Central memory CD8-positive, alpha-beta T cell (primary cell): ENCODE results near the gene CHKB.
A peak's percentile ranks its signal among the peaks of the same experiment; 100 is the strongest.

Source experiments
- ATAC-seq: fragments of 150-1000 bp; cut with Tn5 transposase; replicated peaks from 2 replicates; pipeline ENCODE4 v1.10.0; 2022; ENCODE audit warnings: mild to moderate bottlenecking, moderate FRiP score, moderate number of reproducible peaks; ENCODE audit not compliant: poor library complexity, severe bottlenecking; ENCODE audit errors: extremely low read depth
- DNase-seq, 2 donors: peaks; one replicate each; pipeline ENCODE4 v3.0.0; 2021; ENCODE audit warnings: low spot score in 2 of 2
- H3K27ac Mint-ChIP-seq: one replicate; pipeline ENCODE4 v1.8.0; 2022; ENCODE audit warnings: low read depth, mild to moderate bottlenecking, moderate library complexity, mixed read lengths
- H3K27me3 Mint-ChIP-seq: one replicate; pipeline ENCODE4 v1.8.0; 2022; ENCODE audit warnings: mixed read lengths
- H3K36me3 Mint-ChIP-seq: one replicate; pipeline ENCODE4 v1.8.0; 2022; ENCODE audit warnings: mild to moderate bottlenecking, moderate library complexity, mixed read lengths; ENCODE audit not compliant: insufficient read depth
- H3K4me1 Mint-ChIP-seq: one replicate; pipeline ENCODE4 v1.8.0; 2022; ENCODE audit warnings: mixed read lengths
- H3K4me3 Mint-ChIP-seq: one replicate; pipeline ENCODE4 v1.8.0; 2022; ENCODE audit warnings: mild to moderate bottlenecking, moderate library complexity, mixed read lengths
- H3K9me3 Mint-ChIP-seq: one replicate; pipeline ENCODE4 v1.8.0; 2022; ENCODE audit warnings: mixed read lengths

CHKB gene

GRCh38 chr22:50581031-50581949, 1.4 kb downstream of the CHKB start:
- no peak for ATAC-seq
- Mint-ChIP-seq H3K4me1 (peaks cover 14% of the 10 kb centered on the region), H3K36me3 (peaks cover 12% of the 10 kb centered on the region), H3K27ac (no peak overlapping the region), H3K27me3 (no peaks in the 10 kb centered on the region), H3K9me3 (no peaks in the 10 kb centered on the region), H3K4me3 (peak overlapping the region; percentile 90)
- DNase-seq = no peak

- Mint-ChIP-seq H3K4me3 (no peak overlapping the region), H3K36me3 (peaks cover 12% of the 10 kb centered on the region), H3K27me3 (no peaks in the 10 kb centered on the region), H3K4me1 (peaks cover 14% of the 10 kb centered on the region), H3K27ac (no peak overlapping the region), H3K9me3 (no peaks in the 10 kb centered on the region)
- DNase-seq = no peak
- no peak for ATAC-seq
These were observed 2.9 kb downstream of the CHKB start for GRCh38 chr22:50579752-50580151.

- peaks cover 15% of the 10 kb centered on the region for H3K36me3 Mint-ChIP-seq
- ATAC-seq (no peak), DNase-seq (no peak)
- H3K27me3 Mint-ChIP-seq = no peaks in the 10 kb centered on the region
- no peak overlapping the region for H3K27ac Mint-ChIP-seq
- H3K4me3 Mint-ChIP-seq = no peak overlapping the region
- H3K9me3 Mint-ChIP-seq = no peaks in the 10 kb centered on the region
- peaks cover 14% of the 10 kb centered on the region for H3K4me1 Mint-ChIP-seq
These were observed 3.8 kb downstream of the CHKB start for GRCh38 chr22:50578776-50579310.

GRCh38 chr22:50577987-50578775, 4.5 kb downstream of the CHKB start, which contains the start of gene CPT1B:
Gene CPT1B, minus strand, starts transcription at chr22:50578427. Its CDS starts 512 bp downstream, at chr22:50577915.
- H3K4me3 Mint-ChIP-seq = no peak within 1 kb of the TSS
- no peak for ATAC-seq
- peaks cover 12% of the 10 kb centered on the region for H3K36me3 Mint-ChIP-seq
- H3K27me3 Mint-ChIP-seq = no peaks in the 10 kb centered on the region
- no peak for DNase-seq
- peaks cover 8% of the 10 kb centered on the region for H3K4me1 Mint-ChIP-seq
- H3K27ac Mint-ChIP-seq = no peak within 1 kb of the TSS
- no peaks in the 10 kb centered on the region for H3K9me3 Mint-ChIP-seq

GRCh38 chr22:50577697-50577986, 5.0 kb downstream of the CHKB start:
- Mint-ChIP-seq H3K4me1 (peaks cover 8% of the 10 kb centered on the region), H3K36me3 (peaks cover 10% of the 10 kb centered on the region), H3K27ac (no peak overlapping the region), H3K27me3 (no peaks in the 10 kb centered on the region), H3K4me3 (no peak overlapping the region), H3K9me3 (no peaks in the 10 kb centered on the region)
- no peak for DNase-seq
- ATAC-seq = no peak

- ATAC-seq (no peak), DNase-seq (no peak)
- Mint-ChIP-seq H3K27ac (no peak overlapping the region), H3K4me1 (peaks cover 8% of the 10 kb centered on the region), H3K4me3 (no peak overlapping the region), H3K27me3 (no peaks in the 10 kb centered on the region), H3K9me3 (no peaks in the 10 kb centered on the region), H3K36me3 (peaks cover 9% of the 10 kb centered on the region)
These were observed 5.6 kb downstream of the CHKB start for GRCh38 chr22:50576806-50577696.

GRCh38 chr22:50576070-50576469, 6.6 kb downstream of the CHKB start:
- no peak for ATAC-seq
- DNase-seq = no peak
- Mint-ChIP-seq H3K9me3 (no peaks in the 10 kb centered on the region), H3K4me1 (peaks cover 8% of the 10 kb centered on the region), H3K27me3 (no peaks in the 10 kb centered on the region), H3K4me3 (no peak overlapping the region), H3K36me3 (peaks cover 9% of the 10 kb centered on the region), H3K27ac (no peak overlapping the region)

GRCh38 chr22:50575426-50575941, 7.2 kb downstream of the CHKB start:
- no peak overlapping the region for H3K4me3 Mint-ChIP-seq

GRCh38 chr22:50574383-50574755, 8.3 kb downstream of the CHKB start:
- H3K27ac Mint-ChIP-seq = no peak overlapping the region
- no peaks in the 10 kb centered on the region for H3K9me3 Mint-ChIP-seq
- DNase-seq (no peak), ATAC-seq (no peak)
- no peaks in the 10 kb centered on the region for H3K4me1 Mint-ChIP-seq
- peaks cover 10% of the 10 kb centered on the region for H3K36me3 Mint-ChIP-seq
- no peaks in the 10 kb centered on the region for H3K27me3 Mint-ChIP-seq
- H3K4me3 Mint-ChIP-seq = no peak overlapping the region

More at GRCh38 chr22:50575426-50575941, 7.2 kb downstream of the CHKB start:
- Mint-ChIP-seq H3K27ac (no peak overlapping the region), H3K27me3 (no peaks in the 10 kb centered on the region), H3K4me1 (peaks cover 8% of the 10 kb centered on the region), H3K36me3 (peaks cover 10% of the 10 kb centered on the region), H3K9me3 (no peaks in the 10 kb centered on the region)
- ATAC-seq (no peak), DNase-seq (no peak)

- Mint-ChIP-seq H3K27ac (no peak overlapping the region), H3K27me3 (no peaks in the 10 kb centered on the region), H3K36me3 (peaks cover 10% of the 10 kb centered on the region), H3K9me3 (no peaks in the 10 kb centered on the region), H3K4me1 (no peaks in the 10 kb centered on the region), H3K4me3 (no peak overlapping the region)
- ATAC-seq (no peak), DNase-seq (no peak)
These were observed 8.9 kb downstream of the CHKB start for GRCh38 chr22:50573491-50574382.

- Mint-ChIP-seq H3K36me3 (peaks cover 11% of the 10 kb centered on the region), H3K4me3 (no peak overlapping the region), H3K4me1 (no peaks in the 10 kb centered on the region), H3K9me3 (no peaks in the 10 kb centered on the region), H3K27me3 (no peaks in the 10 kb centered on the region), H3K27ac (no peak overlapping the region)
- no peak for DNase-seq
- no peak for ATAC-seq
These were observed 9.7 kb downstream of the CHKB start for GRCh38 chr22:50572965-50573364.
